ENCODE results near the gene G6PC3.

- TF ChIP-seq CTCF (conservative IDR thresholded peaks at IDR 0.05; ENCODE audit: low read depth, low read length) (no peak), POLR2A (IDR thresholded peaks at IDR 0.05; ENCODE audit: low read depth, low read length) (no peak), SMC3 (IDR thresholded peaks at IDR 0.05; ENCODE audit: low read depth, low read length) (no peak), CHD1 (IDR thresholded peaks at IDR 0.05; ENCODE audit: low read depth, low read length) (no peak), CEBPB (IDR thresholded peaks at IDR 0.05; ENCODE audit: low read depth, low read length) (no peak), MAZ (IDR thresholded peaks at IDR 0.05; ENCODE audit: borderline replicate concordance, low read depth, low read length) (no peak), MAFK (IDR thresholded peaks at IDR 0.05; ENCODE audit: low read depth, low read length) (no peak), MXI1 (IDR thresholded peaks at IDR 0.05; ENCODE audit: borderline replicate concordance, low read depth, low read length) (no peak), FOS (IDR thresholded peaks at IDR 0.05; ENCODE audit: low read depth, low read length) (no peak)
These were observed 25.0 kb upstream of the G6PC3 start for GRCh38 chr17:44045486-44045885.

Data from IMR-90 (cell line).